GM18870 (cell line): ENCODE results near the gene JAML.
A peak's percentile ranks its signal among the peaks of the same experiment; 100 is the strongest.

ENCODE experiments used
- ATAC-seq: cut with Tn5 transposase; IDR thresholded peaks from one replicate; pipeline ENCODE4 v1.9.1; 2021; ENCODE audit warnings: moderate library complexity; ENCODE audit not compliant: unreplicated experiment

JAML gene

DNA sequence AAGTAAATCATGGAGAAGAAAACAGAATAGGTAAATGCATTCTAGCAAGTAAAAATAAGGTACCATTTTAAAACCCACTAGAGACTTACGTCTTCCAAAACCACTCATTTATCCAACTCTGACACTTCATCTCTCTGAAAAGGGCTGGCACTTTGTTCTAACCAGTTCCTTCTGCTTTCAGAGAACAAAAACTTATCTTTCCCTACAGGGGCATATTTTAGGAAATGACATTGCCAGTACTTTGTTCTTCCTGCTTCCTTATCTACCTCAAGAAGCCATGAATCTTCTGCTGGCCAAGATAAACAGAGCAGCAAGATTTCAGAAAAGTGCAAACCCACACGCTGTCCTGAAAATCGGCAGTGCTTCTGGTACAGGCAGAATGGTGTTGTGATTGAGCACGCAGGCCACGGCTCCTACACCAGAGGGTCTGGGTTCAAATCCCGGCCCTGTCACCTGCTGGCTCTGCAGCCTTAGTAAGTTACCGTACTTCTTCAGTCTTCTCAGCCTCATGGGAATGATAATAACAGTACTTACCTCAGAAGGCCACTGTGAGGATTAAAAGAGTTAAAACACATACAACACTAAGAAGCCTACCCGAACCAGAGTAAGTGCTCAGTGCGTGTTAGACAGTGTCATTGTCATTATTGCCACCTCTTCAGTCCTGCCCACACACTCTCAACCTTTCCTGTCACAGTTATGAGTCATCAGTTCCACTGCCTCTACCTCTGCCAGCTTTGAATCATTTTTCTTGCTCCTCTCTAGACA lies 16.4 kb upstream of the JAML start:
- ATAC-seq, result peak; percentile 87

DNA sequence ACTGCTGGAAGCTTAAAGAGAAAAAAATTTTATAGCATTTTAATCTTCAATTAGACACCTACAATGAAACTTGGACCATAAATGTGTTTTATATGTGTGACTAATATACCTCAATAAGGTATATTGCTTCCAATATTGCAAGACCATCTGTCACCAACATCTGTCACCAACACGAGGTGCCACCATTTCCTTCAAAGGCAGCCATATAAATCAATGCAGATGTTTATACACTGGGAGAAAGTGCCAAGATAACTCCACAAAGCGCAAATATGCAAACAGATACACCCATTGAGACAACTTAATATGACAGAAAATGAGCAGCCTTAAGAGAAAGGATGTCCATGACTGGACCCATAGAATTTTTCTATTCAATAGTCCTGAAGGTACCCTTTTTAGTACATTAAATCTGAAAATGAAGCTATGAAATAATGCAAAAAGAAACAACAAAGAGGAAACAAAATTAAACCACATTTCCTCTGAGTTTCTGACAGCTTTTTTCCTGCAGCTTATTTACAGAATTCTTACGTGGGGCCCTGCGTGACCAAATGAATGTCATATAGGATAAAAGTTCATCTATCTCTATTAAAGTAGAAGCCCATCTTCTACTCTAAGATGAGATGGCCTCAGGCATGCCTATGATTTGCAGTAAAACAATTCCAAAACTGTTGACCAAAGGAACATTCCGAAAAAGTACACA lies 14.8 kb upstream of the JAML start:
- no peak for ATAC-seq

DNA sequence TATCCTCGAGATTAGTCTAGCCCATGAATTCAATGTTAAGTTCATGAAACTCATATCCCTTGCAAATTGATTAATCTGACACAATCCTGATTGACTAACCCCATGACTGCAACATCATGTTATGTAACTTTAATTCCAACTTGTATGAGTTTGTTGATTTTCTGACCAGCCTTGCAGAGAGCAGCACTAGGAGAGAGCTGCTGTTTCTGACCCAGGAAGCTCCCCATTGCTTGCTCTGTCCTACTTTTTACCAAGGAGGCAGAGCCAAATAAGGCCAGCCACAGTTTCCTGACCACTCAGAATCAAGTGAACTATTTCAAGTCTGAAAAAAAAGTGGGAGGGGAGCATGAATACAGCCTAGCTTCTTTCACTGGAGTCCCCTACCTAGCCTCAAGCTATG lies 14.1 kb upstream of the JAML start:
- no peak for ATAC-seq

DNA sequence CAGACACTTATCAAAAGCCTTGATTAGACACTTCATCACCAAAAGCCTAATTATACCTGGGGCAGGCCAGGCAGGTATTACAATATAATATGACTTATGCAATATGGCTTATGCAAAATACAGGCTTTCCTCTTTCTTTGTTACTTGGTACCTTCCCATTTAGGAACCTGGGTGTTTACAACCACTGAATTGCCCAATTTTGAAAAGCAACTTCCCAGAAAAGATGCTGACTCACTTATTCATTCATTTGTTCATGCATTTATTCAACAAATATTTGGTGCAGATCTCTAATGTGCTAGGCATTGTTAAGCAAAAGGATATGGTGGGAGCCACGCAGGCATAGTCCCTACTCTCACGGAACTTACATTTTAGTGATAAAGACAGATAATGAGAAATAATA lies 13.6 kb upstream of the JAML start:
- ATAC-seq, result no peak

DNA sequence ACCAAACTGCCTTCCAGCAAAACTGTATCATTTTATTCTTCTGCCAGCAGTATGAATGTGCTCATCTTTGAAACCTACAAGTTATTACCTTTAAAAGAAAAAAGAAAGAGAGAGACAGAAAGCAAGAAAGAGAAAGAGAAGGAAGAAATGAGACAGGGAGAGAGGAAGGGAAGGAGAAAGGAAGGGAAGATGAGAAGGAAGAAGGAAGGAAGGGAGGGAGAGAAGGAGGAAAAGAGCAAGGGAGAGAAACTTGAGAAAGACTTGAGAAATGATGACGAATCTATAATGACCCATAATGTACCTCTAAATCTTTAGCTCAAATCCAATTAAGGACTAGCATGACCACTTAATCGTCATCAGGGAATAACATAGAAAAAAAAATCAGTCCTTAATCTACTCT lies 11.4 kb upstream of the JAML start:
- no peak for ATAC-seq

DNA sequence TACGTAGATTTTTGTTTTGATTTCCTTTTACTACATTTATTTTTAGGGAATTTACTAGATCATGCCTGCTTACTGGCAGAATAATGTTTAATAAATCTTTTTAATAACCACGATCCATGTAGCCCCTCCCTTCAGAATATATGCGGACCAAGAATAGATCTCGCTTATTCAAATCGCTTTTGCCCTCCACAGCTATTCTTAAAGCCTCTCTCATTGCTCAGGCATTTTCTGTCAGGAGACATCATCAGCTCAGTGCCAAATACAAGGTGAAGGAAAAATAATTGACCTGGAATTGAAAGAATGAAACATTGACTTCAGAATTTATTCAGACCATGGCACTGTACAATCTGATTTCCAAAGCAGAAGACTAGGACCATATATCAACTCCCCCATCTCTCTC lies 10.0 kb upstream of the JAML start:
- no peak for ATAC-seq

DNA sequence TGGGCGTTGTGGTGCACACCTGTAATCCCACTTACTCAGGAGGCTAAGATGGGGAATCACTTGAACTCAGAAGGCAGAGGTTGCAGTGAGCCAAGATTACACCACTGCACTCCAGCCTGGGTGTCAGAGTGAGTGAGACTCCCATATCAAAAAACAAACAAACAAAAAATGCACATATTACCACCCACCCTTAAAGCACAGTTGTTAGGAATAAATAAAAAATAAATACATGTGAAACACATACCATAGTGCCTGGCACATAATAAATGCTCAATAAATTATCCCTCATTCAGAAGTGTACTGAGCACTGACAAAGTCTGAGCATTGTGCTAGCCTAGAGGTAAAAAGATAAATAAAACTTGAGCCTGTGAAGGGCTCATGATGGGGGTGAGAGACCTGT lies 9.0 kb upstream of the JAML start:
- ATAC-seq, result no peak

DNA sequence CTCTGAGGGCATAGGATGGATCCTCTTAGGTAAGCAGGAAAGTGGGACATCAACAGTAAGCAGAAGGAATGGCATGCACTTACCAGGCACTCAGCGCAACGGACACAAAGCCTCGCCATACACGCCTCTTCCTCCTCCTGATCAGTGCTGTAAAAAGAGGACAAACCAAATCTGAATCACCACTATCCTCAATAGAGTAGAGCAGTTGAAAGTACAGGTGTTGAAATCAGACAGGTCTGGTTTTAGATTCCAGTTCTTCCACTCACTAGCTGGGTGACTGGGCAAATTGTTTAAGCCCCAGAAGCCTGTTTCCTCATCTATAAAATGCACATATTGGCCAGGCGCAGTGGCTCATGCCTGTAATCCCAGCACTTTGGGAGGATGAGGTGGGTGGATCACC lies 8.6 kb upstream of the JAML start:
- ATAC-seq, result no peak

DNA sequence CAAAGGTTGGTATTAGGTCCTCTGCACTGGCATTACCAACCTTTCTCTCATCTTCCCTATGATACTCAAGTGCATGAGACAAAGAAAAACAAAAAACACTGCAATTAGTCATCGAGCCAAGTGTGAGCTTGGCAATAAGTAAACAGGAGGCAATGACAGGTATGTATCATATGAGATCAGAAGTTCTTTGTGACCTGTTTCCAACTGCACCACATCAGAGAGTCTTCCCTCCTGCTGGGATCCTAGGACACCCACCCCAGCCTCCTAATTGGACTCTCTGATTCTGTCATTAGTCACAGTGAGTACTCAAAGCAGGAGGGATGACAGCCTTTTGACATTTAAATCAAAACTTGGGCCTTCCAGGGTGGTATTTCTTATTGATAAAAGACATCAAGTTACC lies 7.8 kb upstream of the JAML start:
- no peak for ATAC-seq

DNA sequence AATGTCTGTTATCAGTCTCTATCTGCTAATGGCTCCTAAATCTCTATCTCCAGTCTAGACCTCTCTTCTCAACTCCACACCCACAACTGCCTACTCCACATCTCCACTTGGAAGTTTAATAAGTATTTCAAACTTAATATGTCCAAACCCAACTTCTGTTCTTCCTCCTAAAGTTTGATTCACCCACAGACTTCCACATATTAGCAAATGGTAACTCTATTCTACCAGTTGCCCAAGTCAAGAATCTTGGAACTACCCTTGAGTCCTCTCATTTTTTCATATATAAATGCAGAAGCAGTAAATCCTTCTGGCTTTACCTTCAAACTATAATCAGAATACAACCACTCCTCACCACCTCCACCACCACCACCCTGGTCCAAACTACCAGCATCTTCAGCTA lies 6.7 kb upstream of the JAML start:
- ATAC-seq, result no peak

DNA sequence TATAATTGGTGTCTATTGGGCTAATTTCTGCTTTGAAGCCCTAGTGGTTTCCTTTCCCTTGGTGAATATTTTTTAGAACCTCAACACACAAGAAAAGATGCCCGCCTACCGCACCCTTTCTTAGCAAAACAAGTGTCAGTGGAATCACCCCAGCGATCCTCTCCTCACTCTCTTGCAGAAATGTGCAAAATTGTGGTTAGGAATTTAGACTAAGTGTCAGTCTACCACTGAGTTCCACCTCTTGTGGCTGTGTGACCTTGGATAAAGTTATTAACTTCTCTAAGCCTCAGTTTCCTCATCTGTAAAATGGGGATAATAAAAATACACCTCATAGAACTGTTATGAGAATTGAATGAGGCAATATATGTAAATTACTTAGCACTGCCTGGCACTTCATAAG lies 5.3 kb upstream of the JAML start:
- ATAC-seq, result no peak

DNA sequence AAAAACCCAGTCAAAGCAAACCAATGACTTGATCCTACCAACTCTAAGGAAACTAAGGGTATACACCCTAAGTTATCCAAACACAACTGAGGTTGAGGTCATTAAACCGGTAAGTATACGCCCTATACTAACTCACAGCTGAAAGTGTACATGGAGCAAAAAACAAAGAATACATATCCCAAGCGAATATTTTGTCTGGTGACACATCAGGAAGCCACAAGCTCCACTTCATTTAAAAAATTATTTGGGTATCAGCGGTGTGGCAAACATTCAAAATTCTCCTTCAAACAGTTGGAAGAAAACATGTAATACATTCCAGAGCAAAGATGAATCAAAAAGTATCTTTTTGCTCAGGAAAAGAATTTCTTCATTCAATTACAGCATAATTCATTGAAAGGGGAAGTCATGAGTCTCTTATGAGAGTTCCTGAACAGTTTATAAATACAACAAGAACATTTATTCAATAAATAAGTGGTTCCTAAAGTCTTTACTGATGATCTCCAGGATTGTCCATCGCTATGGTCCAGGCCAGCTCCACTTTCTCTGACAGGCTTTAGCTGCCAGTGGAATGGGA lies 4.5 kb upstream of the JAML start:
- no peak for ATAC-seq

DNA sequence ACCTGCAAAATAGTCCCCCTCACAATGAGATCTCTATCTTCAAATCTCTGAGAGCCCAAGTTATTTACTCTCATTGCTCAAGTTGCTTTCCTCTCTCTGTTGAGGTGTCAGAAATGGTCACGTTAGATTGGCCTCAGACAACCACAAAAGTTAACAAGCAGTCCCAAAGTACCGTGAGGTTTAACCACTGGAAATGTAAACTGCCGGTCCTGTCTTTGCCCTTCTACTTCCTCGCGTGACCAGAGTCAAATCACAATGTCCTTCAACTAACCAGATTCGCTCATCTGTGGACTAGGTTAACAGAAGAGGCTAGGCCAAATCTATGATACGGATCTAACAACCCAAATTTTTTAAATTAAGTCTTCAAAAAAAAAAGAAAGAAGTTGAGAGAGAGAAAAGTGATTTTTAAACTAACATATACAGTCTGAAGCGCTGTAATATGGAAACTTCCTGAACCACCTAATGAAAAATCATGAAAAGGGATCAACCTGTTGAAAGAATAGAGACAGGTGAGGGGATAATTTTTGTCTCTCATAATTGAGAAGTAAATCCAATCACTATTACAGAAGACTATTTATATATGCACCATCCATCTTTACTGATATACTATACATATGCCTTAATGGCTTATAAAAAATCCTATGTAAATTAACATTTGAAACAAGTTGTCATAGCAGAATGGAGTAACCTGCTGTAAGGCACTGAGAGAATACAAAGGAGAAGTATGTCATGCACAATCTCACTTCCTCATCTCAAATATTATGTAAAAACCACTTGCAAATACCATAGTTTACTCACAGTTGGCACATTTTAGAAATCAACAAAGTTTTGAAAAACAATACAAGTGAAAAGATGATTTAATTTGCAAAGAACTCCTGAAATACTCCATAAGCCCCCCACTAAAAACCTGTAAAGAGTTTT lies 3.3 kb upstream of the JAML start:
- peak; percentile 56 for ATAC-seq

DNA sequence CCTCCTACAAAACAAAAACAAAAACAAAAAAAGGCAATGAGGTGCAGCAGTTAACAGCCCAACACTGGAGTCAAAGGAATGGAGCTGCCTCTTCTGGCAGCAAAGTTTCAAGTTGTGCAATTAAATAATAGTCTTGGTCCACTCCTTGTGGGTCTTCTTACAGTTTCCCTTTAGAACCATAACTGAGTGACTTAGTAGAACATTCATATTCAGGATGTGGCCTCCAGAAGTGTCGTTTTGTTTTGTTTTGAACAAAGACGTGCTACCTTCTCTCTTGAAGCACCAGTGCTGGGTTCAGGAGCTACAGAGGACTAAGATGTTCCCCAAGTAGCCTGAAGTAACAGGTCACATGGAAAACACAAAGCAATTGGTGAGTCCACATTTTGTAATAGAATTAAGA lies 2.0 kb upstream of the JAML start:
- no peak for ATAC-seq

DNA sequence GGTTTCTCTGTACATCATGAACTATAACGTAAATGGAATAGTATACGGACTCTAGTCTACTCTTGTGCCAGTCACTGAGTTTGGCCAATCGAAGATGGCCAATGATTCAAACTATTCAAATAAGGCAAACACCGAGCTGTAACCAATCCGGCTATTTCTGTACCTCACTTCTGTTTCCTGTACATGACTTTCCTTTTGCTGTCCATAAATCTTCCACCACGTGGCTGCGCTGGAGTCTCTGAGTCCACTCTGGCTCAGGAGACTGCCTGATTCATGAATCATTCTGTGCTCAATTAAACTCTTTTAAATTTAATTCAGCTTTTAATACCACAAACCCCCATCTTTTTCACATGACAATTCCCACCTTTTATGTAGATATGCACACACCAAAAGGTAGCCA lies 1.5 kb upstream of the JAML start:
- ATAC-seq, result no peak

DNA sequence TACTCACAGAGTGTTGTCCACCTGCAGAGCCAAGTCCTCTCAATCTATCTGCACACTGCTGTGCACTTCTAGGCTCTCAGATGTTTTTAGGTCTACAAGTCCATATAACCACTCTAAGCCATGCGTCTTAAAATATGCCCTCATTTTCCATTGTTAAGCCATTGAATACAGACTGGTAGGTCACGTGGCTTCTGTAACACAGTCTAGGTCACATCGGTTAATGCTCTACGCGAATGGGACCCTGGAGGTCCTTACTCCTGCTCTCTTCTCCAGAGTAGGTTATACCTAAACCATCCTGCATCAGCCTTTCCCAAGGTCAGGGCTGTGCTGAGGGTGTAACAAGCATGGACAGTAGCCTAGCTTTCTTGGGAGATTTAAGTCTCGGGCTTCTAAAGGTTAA lies 819 bp downstream of the JAML start:
- ATAC-seq, result no peak

DNA sequence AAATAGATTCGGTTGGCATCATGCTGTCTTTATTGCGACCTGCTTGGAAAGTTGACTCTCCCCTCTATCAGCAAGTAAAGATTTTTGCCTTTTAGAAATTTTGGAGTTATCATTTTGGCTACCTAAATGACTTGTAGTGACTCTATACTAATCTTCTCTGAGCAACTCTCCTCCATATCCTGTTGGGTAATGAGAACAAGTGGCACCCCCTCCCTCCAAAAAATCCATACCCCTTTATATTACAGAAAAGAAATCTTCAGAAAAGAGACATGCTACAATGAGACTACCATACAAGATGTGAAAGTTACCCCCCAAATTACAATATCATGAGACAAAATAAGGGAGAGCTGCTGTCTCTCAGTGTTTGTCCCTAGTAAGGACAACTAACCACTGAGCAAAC lies 1.2 kb downstream of the JAML start:
- ATAC-seq, result no peak

DNA sequence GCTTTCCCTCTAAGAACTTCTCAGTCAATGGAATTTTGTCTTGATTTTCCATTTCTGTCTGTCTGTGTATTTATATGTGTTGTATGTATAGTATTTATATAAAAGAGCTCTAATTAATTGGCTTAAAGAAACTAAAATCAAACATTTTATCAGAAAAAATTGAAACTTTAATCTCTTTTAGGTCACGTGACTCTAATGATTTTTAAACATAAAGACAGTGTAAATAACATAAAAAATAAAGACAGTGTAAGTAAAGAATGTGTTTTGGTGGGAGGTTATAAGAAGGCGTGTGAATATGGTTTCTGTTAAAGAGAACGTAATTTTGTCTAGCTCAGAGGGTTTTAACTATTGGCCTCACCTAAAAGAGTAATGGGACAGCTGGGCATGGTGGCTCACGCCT lies 2.4 kb downstream of the JAML start:
- ATAC-seq, result no peak

DNA sequence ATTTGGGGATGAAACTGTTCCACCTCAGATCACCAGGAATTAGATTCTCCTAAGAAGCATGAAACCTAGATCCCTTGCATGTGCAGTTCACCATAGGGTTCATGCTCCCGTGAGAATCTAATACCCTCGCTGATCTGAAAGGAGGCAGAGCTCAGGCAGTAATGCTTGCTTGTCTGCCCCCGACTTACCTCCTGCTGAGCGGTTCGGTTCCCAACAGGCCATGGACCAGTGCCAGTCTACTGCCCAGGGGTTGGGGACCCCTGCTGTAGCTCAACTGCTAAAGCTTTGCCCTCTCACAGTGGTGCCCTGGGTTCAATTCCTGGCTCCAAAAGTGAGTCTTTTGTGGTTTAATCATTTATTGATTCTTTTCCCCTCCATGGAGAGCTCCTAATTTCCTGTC lies 3.4 kb downstream of the JAML start:
- no peak for ATAC-seq

DNA sequence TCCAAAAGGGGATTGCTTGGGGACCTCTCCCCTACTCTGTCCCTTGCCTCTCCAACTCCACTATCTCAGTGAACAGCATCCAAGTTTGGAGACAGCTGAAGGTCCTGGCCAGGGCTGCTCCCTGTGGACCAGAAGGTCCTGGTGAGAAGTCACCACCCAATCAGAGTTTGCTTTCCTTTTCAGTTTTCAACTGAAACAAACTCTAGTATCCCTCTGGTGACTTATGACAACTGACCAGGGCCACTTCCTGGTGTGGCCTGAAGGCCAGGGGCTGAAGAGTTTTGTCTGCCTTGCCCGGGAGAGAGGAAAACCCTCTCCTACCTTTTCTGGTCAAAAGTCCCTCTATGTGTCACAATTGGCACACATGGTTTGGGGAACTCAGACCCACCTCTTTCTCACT lies 5.1 kb downstream of the JAML start:
- ATAC-seq, result no peak

DNA sequence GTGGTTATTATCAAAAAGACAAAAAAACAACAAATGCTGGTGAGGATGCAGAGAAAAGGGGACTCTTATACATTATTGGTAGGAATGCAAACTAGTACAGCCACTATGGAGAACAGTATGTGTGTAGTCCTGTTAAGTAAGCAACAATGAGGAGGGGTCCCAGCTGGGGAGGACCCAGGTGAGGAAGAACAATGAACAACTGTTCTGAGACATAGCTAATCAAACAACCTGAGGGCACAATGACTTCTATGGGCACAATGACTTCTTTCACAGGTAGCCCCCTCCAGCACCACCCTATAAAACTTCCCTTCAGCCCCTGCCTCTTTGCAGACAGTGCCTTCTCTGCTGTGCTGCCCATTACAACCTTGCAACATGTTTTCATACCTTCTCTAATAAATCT lies 5.6 kb downstream of the JAML start:
- ATAC-seq, result no peak
